ACC112 (cell line): Measurements from ENCODE around the gene COG7.

Experiments used
- H2AFZ ChIP-seq: fragments of 200-600 bp; sonication (generic); one replicate; pipeline ENCODE4 v1.6.0; 2017; ENCODE audit warnings: antibody characterized with exemption, low read length; ENCODE audit not compliant: unreplicated experiment
- H3K27ac ChIP-seq: fragments of 200-600 bp; sonication (generic); 2 replicates; pipeline ENCODE4 v1.5.1; 2014; ENCODE audit warnings: low read depth, mild to moderate bottlenecking, antibody characterized with exemption, low read length, moderate library complexity
- H3K27me3 ChIP-seq: fragments of 200-600 bp; sonication (generic); 2 replicates; pipeline ENCODE4 v1.6.1; 2014; ENCODE audit warnings: mild to moderate bottlenecking, antibody characterized with exemption, low read length, moderate library complexity, mixed read lengths; ENCODE audit not compliant: insufficient read depth
- H3K36me3 ChIP-seq: fragments of 200-600 bp; sonication (generic); 2 replicates; pipeline ENCODE4 v1.6.1; 2016; ENCODE audit warnings: mild to moderate bottlenecking, antibody characterized with exemption, low read length, moderate library complexity, mixed read lengths; ENCODE audit not compliant: insufficient read depth
- H3K4me1 ChIP-seq: fragments of 200-600 bp; sonication (generic); one replicate; pipeline ENCODE4 v1.6.1; 2016; ENCODE audit warnings: low read length, mixed read lengths; ENCODE audit not compliant: insufficient read depth, unreplicated experiment, control insufficient read depth
- H3K4me3 ChIP-seq: fragments of 200-600 bp; sonication (generic); 2 replicates; pipeline ENCODE4 v1.5.1; 2014; ENCODE audit warnings: mild to moderate bottlenecking, low read depth, low read length
- H3K79me2 ChIP-seq: fragments of 200-600 bp; sonication (generic); one replicate; pipeline ENCODE4 v1.6.0; 2016; ENCODE audit warnings: low read length; ENCODE audit not compliant: control insufficient read depth, unreplicated experiment, insufficient read depth

Gene COG7

GRCh38 chr16:23345237-23345636, 107.8 kb downstream of the COG7 start:
- no peak overlapping the region for H2AFZ ChIP-seq
- no peak overlapping the region for H3K4me3 ChIP-seq
- H3K27ac ChIP-seq, result no peak overlapping the region
- peaks cover 66% of the 10 kb centered on the region for H3K27me3 ChIP-seq
- no peaks in the 10 kb centered on the region for H3K4me1 ChIP-seq
- H3K36me3 ChIP-seq, result no peaks in the 10 kb centered on the region
- no peaks in the 10 kb centered on the region for H3K79me2 ChIP-seq

GRCh38 chr16:23343643-23344612, 109.1 kb downstream of the COG7 start:
- Histone ChIP-seq H3K79me2 (no peaks in the 10 kb centered on the region), H3K27ac (no peak overlapping the region), H3K4me1 (no peaks in the 10 kb centered on the region), H3K27me3 (peaks cover 65% of the 10 kb centered on the region), H3K4me3 (no peak overlapping the region), H2AFZ (no peak overlapping the region), H3K36me3 (no peaks in the 10 kb centered on the region)

- H3K79me2 ChIP-seq, result no peaks in the 10 kb centered on the region
- H3K4me3 ChIP-seq, result no peak overlapping the region
Observed at GRCh38 chr16:23342083-23342640, 110.8 kb downstream of the COG7 start.

GRCh38 chr16:23339787-23340186, 113.2 kb downstream of the COG7 start:
- H3K27ac ChIP-seq, result no peak overlapping the region
- no peak overlapping the region for H2AFZ ChIP-seq
- no peaks in the 10 kb centered on the region for H3K79me2 ChIP-seq
- H3K4me3 ChIP-seq, result no peak overlapping the region
- H3K4me1 ChIP-seq, result no peaks in the 10 kb centered on the region
- peaks cover 60% of the 10 kb centered on the region for H3K27me3 ChIP-seq
- H3K36me3 ChIP-seq, result no peaks in the 10 kb centered on the region

More at GRCh38 chr16:23342083-23342640, 110.8 kb downstream of the COG7 start:
- H3K27ac ChIP-seq, result no peak overlapping the region
- H2AFZ ChIP-seq, result no peak overlapping the region
- H3K4me1 ChIP-seq, result no peaks in the 10 kb centered on the region
- no peaks in the 10 kb centered on the region for H3K36me3 ChIP-seq
- peaks cover 64% of the 10 kb centered on the region for H3K27me3 ChIP-seq
